HG03066 (cell line): ENCODE results near the gene SELENOM.
A peak's percentile ranks its signal among the peaks of the same experiment; 100 is the strongest.
"Not testable (repeated sequence)": the region's sequence is repeated elsewhere in the genome, so short reads cannot be mapped to it uniquely, and the experiment has no call there.

Experiments
- ATAC-seq: cut with Tn5 transposase; IDR thresholded peaks from one replicate; pipeline ENCODE4 v1.9.1; 2021; ENCODE audit warnings: low read depth; ENCODE audit not compliant: unreplicated experiment

The SELENOM gene

DNA sequence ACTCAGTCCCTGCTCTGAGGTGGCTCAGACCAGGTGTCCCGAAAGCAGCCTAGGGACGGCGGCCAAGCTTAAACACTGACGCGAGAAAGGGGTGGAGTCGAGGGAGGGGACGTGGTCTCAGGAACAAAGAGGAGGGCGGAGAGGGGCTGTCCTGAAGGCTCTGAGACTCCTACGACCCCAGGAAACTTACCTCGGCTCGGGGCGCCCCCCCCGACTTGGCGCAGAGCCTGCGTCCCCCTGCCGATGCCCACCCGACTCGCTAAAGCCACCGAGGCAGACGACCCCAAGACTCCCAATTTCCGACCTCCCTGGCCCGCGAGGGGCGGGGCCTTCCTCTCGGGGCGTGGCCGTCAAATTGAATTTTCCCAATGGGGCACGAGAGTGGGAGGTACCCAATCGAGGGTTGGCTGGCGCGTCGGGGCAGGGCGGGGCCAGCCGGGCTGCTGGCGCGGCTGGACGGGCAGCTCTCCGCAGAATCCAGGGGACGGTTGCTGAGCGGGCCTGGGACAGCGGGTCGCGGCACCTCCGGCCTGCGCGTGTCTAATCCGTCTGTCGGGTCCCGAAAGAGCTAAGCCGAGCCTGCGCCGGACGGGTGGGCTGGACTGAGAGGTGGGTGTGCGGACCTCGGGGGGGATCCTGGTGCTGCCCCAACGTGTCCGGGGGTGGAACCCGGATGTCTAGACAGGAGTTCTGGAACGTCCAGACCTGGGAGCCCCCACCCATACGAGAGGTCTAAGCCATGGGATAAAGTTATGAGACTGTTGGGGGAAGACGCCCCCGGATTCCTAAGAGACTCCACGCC is 26.3 kb downstream of the SELENOM start, which contains the start of gene SMTN:
TSS of gene SMTN (plus strand) at position 471 of the 802 bp plus-strand sequence. CDS start 1,941 bp downstream, outside the sequence.
- peak; percentile 56 for ATAC-seq

GRCh38 chr22:31080164-31080847 is 27.1 kb downstream of the SELENOM start:
- ATAC-seq = no peak

- ATAC-seq = no peak
These were observed 28.2 kb downstream of the SELENOM start for GRCh38 chr22:31079095-31079642.

DNA sequence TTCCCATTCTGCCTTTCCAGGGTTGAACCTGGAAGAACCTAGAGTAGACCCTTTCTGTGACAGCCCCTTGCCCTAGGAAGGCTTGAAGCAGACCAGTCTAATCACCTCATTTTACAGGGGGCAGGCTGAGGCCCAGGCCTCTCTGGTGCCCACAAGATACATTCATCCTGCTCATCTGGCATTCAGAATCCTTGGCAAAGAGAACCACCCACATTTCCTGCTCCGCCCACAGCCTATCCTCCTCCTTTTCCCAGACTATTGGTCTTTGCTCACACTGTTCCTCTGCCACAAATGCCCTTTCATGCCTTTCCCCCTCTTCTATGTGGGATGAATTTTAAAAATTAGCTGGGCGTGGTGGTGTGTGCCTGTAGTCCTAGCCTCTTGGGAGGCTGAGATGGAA is 29.0 kb downstream of the SELENOM start:
- not testable (repeated sequence) for ATAC-seq

DNA sequence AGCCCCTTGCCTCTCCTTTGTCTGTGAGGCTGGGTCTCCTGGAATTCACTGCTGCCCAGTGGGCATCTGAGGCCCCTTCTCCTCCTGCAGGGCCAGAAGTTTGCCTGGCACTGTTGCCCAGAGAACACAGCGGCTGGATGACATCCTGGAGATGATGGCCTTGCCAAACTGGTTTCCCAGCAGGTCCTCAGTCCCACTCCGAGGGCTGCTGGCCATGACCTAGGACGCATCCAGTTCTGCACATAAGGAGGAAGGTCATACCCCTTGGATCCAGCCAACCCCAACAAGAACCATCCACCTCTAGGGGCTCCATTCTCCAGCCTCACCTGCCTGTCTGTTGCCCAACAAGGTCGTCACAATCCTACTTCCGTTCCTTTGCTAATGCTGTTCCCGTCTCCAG is 29.7 kb downstream of the SELENOM start:
- ATAC-seq = no peak

- ATAC-seq = no peak
These were observed 31.4 kb downstream of the SELENOM start for GRCh38 chr22:31075961-31076360.

DNA sequence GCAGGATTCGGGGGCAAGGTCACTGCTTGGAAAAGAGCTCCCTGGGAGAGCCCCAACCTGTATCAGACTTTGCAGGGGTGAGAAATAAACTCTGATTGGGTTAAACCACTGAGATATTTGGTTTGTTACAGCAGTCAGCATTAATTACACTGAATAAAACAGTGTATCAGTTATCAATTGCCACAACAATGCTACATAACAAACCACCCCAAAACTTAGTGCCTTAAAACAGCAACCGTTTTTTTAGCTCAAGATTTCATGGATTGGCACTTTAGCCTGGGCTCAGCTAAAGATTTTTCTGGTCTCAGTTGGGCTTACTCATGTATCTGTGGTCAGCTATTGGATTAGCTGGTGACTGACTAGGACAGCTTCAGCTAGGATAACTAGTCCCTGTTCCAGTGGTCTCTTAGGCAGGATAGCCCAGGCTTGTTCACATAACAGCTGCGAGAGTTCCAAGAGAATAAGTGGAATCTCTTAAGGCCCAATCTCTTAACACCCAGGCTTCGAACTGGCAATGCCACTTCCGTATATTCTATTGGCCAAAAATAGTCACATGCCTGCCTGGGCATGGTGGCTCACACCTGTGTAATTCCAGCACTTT is 33.7 kb downstream of the SELENOM start:
- not testable (repeated sequence) for ATAC-seq

DNA sequence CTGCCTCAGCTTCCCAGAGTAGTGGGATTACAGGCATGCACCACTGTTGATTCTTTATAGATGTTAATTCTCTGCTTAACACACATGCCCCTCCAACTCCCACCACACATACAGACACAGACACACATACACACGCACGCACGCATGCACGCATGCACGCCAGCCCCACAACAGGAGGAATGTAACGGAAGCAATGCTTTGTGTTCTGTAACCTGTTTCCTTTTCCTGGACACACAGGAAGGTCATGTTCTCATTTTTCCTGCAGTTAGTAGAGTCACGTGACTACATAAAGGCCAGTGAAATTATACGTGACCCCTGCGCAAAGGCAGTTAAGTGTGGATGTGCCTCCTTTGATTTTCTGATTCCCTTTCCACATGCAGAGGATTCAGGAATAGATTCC is 34.2 kb downstream of the SELENOM start:
- ATAC-seq = not testable (repeated sequence)

DNA sequence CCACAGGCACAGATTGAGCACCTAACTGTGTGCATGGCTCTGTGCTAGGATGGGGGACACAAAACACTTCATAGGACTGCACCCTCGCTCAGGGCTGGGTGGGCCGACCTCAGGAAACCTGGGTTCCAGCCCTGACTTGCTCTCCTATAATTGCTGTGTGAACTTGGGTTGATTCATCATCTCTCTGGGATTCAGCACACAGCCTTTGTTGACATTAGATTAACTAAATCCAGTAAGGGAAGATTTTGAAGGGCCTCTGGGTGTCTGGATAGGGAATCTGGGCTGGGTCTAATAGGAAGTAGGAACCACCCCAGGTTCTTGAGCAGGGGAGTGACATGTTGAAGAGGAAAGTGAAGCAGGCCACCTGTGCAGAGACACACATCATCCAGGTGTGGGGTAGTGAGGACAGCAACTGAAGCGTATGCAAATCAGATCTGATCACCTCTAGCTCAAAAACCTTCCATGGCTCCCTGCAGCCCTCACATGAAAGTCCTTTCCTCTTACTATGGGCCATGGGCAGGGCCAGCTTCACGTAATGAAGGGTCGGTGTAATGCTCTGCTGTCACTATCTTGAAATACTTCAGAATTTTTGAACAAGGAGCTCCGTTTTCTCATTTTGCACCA is 37.6 kb downstream of the SELENOM start:
- not testable (repeated sequence) for ATAC-seq

GRCh38 chr22:31068970-31069369 is 38.4 kb downstream of the SELENOM start:
- no peak for ATAC-seq

DNA sequence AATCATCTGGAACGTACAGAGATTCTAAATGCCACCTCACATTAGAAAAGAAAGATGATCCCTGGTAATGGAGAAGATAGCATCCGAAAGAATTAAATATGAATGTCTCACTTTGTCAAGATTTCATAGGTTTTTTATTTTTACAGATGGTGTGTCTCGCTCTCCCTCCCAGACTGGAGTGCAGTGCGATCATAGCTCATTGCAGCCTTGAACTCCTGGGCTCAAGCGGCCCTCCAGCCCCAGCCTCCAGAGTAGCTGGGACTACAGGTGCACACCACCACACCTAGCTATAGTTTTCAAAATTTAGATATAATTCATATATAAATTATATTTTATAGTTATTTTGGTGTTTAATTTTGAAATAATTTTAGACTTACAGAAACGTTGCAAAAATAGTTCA is 43.0 kb downstream of the SELENOM start:
- no peak for ATAC-seq

- no peak for ATAC-seq
These were observed 44.7 kb downstream of the SELENOM start for GRCh38 chr22:31062566-31063230.

DNA sequence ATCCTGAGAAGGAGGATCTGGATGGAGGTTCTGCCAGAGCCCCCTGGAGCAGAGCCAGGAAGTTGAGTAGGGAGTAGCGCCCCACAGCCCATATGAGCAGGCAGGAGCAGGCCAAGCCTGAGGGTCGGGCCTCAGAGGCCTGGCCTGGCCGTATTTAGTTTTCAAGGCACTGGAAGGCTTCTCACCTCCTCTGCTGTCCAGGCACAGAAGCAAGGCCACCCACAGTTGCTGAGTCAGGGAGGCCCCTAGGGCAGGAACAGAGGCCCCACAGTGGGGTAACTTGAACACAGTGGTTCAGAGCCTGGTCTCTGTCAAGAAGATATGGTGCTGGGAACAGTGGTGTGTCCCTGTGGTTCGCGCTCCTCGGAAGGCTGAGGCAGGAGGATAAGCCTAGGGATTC is 47.7 kb downstream of the SELENOM start:
- not testable (repeated sequence) for ATAC-seq

- no peak for ATAC-seq
These were observed 50.3 kb downstream of the SELENOM start for GRCh38 chr22:31056986-31057599.

- ATAC-seq = no peak
These were observed 51.7 kb downstream of the SELENOM start for GRCh38 chr22:31055635-31056159.

- ATAC-seq = no peak
These were observed 52.2 kb downstream of the SELENOM start for GRCh38 chr22:31055117-31055634.
